Epithelial cell of esophagus (primary cell): ENCODE measurements around the gene EFCC1.
"Not testable (repeated sequence)": the region's sequence is repeated elsewhere in the genome, so short reads cannot be mapped to it uniquely, and the experiment has no call there.

Experiments
- DNase-seq: peaks from one replicate; pipeline ENCODE4 v3.0.0; 2010; ENCODE audit warnings: low read depth
- H3K4me3 ChIP-seq: 2 replicates; pipeline ENCODE4 v1.5.1; 2011; ENCODE audit warnings: mild to moderate bottlenecking, low read length, control low read depth
- TF ChIP-seq, protein P1 (sequence below): IDR thresholded peaks from 2 replicates; pipeline ENCODE4 v1.5.1; 2011; ENCODE audit warnings: low read depth, mild to moderate bottlenecking, low read length, control low read depth, inconsistent platforms; ENCODE audit not compliant: insufficient read depth; ENCODE audit errors: missing control alignments

EFCC1 gene

DNA sequence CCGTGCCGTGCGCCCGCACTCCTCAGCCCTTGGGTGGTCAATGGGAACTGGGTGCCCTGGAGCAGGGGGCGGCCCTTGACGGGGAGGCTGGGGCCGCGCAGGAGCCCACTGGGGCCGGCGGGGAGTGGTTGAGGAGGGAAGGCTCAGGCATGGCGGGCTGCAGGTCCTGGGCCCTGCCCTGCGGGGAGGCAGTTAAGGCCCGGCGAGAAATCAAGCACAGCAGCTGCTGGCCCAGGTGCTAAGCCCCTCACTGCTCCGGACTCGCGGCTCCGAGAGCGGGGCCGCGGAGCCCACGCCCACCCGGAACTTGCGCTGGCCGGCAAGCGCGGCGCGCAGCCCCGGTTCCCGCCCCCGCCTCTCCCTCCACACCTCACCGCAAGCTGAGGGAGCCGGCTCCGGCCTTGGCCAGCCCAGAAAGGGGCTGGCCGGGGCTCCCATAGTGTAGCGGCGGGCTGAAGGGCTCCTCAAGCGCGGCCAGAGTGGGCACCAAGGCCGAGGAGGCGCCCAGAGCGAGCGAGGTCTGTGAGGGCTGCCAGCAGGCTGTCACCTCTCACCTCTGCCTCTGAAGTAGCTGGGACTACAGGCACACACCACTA is 67.3 kb downstream of the EFCC1 start:
- TF ChIP-seq, protein P1, sequence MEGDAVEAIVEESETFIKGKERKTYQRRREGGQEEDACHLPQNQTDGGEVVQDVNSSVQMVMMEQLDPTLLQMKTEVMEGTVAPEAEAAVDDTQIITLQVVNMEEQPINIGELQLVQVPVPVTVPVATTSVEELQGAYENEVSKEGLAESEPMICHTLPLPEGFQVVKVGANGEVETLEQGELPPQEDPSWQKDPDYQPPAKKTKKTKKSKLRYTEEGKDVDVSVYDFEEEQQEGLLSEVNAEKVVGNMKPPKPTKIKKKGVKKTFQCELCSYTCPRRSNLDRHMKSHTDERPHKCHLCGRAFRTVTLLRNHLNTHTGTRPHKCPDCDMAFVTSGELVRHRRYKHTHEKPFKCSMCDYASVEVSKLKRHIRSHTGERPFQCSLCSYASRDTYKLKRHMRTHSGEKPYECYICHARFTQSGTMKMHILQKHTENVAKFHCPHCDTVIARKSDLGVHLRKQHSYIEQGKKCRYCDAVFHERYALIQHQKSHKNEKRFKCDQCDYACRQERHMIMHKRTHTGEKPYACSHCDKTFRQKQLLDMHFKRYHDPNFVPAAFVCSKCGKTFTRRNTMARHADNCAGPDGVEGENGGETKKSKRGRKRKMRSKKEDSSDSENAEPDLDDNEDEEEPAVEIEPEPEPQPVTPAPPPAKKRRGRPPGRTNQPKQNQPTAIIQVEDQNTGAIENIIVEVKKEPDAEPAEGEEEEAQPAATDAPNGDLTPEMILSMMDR, result no peak
- peak overlapping the region; percentile 23 for H3K4me3 ChIP-seq
- DNase-seq, result peak; percentile 19

DNA sequence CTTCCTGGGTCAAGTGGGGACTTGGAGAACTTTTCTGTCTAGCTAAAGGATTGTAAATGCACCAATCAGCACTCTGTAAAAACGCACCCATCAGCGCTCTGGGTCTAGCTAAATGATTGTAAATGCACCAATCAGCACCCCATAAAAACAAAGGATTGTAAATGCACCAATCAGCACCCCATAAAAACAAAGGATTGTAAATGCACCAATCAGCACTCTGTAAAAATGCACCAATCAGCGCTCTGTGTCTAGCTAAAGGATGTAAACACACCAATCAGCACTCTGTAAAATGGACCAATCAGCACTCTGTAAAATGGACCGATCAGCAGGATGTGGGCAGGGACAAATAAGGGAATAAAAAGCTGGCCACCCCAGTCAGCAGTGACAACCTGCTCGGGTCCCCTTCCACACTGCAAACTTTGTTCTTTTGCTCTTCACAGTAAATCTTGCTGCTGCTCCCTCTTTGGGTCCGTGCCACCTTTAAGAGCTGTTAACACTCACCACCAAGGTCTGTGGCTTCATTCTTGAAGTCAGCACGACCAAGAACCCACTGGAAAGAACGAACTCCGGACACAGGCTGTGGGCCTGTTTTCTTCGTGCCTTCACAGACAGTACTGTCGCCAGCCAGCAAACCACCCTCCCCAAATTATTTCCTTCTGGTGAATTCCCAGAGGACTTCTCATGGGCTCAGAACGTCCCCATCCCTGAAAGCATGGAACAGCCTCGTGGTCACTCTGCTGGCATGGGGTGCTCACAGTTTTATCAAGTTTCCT is 68.4 kb downstream of the EFCC1 start:
- not testable (repeated sequence) for DNase-seq, H3K4me3 ChIP-seq

DNA sequence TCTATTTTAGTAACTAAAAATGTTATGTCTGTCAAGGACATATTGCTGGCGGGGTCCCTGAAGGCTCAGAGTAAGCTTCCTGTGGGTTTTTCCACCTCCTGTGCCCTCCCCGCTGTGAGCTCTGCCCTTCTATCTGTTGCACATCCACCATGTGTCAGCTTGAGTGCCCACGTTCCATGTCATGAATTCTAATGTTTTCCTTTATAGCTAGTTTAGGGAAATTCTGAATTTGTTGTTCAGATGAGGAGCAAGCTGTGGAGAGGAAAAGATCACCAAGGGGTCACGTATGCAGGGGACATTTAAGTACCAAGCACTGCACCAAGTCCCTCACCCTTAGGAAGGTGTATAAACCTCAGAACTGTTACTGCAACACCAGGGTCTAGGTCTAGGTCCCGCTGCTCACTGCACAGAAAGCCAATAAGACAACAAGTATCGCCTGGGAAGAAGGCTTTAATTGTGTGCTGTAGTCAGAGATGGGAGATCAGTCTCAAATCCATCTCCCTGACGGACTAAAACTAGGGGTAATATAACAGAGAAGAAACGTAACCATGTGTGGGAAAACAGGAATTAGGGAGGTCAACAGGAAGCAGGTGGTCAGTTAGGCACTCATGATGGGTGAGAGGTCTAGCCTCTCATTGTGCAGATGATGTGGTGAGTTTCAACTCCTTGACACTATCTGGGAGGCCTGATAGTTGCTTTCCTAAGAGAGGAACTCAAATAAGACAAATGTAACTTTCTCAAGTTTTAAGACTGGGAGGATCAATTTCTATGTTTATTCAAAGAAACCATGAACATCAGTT is 69.2 kb downstream of the EFCC1 start:
- no peak overlapping the region for H3K4me3 ChIP-seq
- TF ChIP-seq, protein P1, result no peak
- no peak for DNase-seq

DNA sequence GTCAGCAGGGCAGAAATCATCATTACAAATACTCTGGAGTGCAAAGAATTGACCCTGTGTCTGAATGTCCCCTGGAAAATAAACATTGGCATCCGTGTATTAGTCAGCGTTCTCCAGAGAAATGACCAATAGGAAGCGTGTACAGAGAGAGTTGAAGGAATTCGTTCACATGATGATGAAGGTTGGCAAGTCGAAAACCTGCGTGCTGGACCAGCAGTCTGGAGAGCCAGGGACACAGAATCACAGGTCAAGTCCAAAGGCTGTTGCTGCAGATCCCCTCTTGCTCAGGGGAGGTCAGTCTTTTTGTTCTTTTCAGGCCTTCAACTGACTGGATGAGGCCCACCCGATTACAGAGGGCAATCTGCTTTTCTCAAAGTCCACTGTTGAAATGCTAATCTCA is 76.1 kb downstream of the EFCC1 start:
- no peak overlapping the region for H3K4me3 ChIP-seq
- DNase-seq, result no peak
- TF ChIP-seq, protein P1, result no peak

DNA sequence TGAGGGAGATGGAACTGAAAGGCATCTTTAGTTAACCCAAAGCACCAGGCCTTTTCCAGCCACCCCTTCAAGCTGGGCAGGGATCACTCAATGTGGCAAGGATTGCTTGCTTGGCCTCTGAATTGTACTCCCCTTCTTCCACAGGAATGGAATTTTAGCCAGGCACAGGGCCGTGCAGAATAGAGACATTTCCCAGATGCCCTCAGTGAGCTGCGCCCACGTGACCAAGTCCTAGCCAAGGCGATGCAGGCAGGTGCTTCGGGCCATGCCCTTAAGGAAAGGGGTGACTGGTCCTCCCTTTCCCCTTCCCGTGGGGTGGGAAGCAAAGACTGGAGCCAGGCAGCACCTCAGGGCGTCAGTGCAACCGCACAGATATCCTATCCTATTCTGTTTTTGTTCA is 77.4 kb downstream of the EFCC1 start:
- DNase-seq, result no peak
- TF ChIP-seq, protein P1, result no peak
- no peak overlapping the region for H3K4me3 ChIP-seq

DNA sequence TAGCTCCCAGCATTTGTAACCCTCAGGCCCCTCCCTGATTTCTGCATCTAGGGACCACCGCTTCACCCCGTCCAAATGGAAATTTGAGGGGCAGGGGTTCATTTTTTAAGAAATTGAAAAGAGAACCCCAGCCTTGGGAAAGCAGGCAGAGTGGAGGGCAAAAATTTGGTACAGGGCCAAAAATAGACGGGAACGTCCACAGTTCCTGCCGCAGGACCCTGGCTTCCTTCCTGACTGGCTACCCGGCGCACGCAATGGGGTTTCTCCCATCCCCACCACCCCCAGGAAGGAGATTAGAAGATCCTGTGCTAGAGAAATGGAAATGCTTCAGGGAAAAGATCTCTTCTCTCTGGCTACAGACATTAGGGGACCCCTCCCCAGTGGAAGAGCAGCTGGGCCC is 80.4 kb downstream of the EFCC1 start:
- no peak for DNase-seq
- no peak overlapping the region for H3K4me3 ChIP-seq
- TF ChIP-seq, protein P1, result no peak

DNA sequence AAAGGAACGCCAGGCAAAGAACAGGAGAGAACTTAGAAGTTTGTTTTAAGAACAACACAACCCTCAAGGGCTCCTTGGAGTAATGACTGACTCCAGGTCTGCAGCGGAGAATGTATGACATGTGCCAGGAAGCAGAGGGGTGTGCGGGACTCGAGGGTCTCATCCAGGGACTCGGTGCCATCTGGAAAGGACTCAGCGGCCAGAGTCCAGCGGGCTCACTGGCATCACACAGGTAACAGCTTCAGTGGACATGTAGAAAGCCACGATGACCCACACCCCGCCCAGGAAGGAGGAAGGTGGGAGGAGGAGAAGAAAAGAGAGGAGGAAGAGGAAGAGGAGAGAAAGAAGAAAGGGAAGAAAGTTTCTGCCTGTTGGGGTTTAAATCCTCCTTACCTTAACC is 80.9 kb downstream of the EFCC1 start:
- H3K4me3 ChIP-seq, result no peak overlapping the region
- TF ChIP-seq, protein P1, result no peak
- DNase-seq, result no peak
